Common myeloid progenitor, CD34-positive (primary cell): ENCODE data around the gene ALPP.
"Not testable (repeated sequence)": the region's sequence is repeated elsewhere in the genome, so short reads cannot be mapped to it uniquely, and the experiment has no call there.

ENCODE experiments used
- CTCF ChIA-PET: fragments of 350-600 bp; sonication (Branson Sonifier 250); formaldehyde crosslinking; loops from one replicate; lab custom pipeline; 2021; ENCODE audit warnings: antibody characterized with exemption; lab: Charles Lee
- POLR2A ChIA-PET: fragments of 350-600 bp; sonication (Branson Sonifier 250); formaldehyde crosslinking; loops from one replicate; lab custom pipeline; 2021; ENCODE audit warnings: antibody characterized with exemption; lab: Charles Lee
- DNase-seq, 3 donors: peaks; one replicate each; pipeline versions ENCODE4 v3.0.0 to v3.0.0-alpha.2; 2013
- H3K27ac ChIP-seq, 2 experiments: 1 replicate in 1 of 2; 2 replicates in 1 of 2; pipeline ENCODE4 v1.7.0; 2013; ENCODE audit warnings: inconsistent platforms in 2 of 2, low read length in 2 of 2, mild to moderate bottlenecking in 2 of 2, low read depth in 1 of 2, moderate library complexity in 1 of 2; ENCODE audit not compliant: severe bottlenecking in 2 of 2, insufficient read depth in 1 of 2, poor library complexity in 1 of 2
- H3K27me3 ChIP-seq, 5 experiments: replicated peaks in 2 of 5; 1 replicate in 3 of 5; 2 replicates in 2 of 5; pipeline versions ENCODE4 v1.6.1 to v1.7.0; 2013; ENCODE audit warnings: low read length in 4 of 5, mild to moderate bottlenecking in 2 of 5, moderate library complexity in 2 of 5, inconsistent platforms in 1 of 5; ENCODE audit not compliant: insufficient read depth in 5 of 5, control insufficient read depth in 4 of 5
- H3K36me3 ChIP-seq, 4 experiments: 1 replicate in 2 of 4; 2 replicates in 2 of 4; pipeline versions ENCODE4 v1.6.1 to v1.7.0; 2013; ENCODE audit warnings: low read length in 3 of 4, control low read depth in 1 of 4, mild to moderate bottlenecking in 1 of 4; ENCODE audit not compliant: control insufficient read depth in 4 of 4, insufficient read depth in 4 of 4
- H3K4me1 ChIP-seq, 4 experiments: 1 replicate in 3 of 4; 2 replicates in 1 of 4; pipeline versions ENCODE4 v1.6.1 to v1.7.1; 2013; ENCODE audit warnings: low read length in 3 of 4, mild to moderate bottlenecking in 3 of 4, control low read depth in 1 of 4, inconsistent platforms in 1 of 4, moderate library complexity in 1 of 4; ENCODE audit not compliant: control insufficient read depth in 4 of 4, insufficient read depth in 4 of 4; ENCODE audit errors: control extremely low read depth in 1 of 4
- H3K4me3 ChIP-seq, 7 experiments: 1 replicate in 4 of 7; 2 replicates in 3 of 7; pipeline versions ENCODE4 v1.5.1 to v1.7.0; 2013; ENCODE audit warnings: mild to moderate bottlenecking in 7 of 7, low read length in 6 of 7, moderate library complexity in 6 of 7, inconsistent platforms in 2 of 7, low read depth in 2 of 7, control low read depth in 1 of 7; ENCODE audit not compliant: insufficient read depth in 4 of 7, control insufficient read depth in 1 of 7; ENCODE audit errors: extremely low read depth in 1 of 7
- H3K9me3 ChIP-seq, 5 experiments: 1 replicate in 4 of 5; 2 replicates in 1 of 5; pipeline versions ENCODE4 v1.6.1 to v1.7.1; 2013; ENCODE audit warnings: low read length in 4 of 5, mild to moderate bottlenecking in 2 of 5, inconsistent platforms in 1 of 5, low read depth in 1 of 5, moderate library complexity in 1 of 5; ENCODE audit not compliant: control insufficient read depth in 4 of 5, insufficient read depth in 2 of 5; ENCODE audit errors: control extremely low read depth in 1 of 5
- WGBS: methylation state at CpG from one replicate; pipeline ENCODE4 v1.1.5; 2013; ENCODE audit not compliant: insufficient coverage; 5-methylcytosine and 5-hydroxymethylcytosine counted together

Gene ALPP

DNA sequence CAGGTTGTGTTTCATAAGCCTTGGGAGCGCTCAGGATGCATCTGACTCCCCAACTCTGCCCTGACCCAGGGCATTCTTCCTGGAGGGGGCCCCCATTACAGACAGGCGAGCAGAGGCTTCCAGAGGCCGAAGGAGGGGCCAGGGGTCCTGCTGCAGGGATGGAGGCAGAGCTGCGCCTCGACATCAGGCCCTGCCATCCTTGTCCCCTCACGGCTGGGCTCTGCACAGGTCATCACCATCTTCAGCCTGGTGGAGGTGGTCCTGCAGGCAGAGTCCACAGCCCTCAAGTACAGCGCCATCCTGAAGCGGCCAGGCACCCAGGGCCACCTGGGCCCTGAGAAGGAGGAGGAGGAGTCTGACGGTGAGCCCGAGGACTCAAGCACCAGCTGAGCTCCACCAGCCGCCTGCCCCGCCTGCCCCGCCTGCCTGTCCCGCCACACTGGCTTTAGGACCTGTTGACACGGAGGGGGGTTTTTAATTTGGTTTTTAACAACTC, 42.3 kb upstream of the ALPP start:
- Histone ChIP-seq H3K27ac (no peak overlapping the region), H3K9me3 (no peaks in the 10 kb centered on the region), H3K27me3 (no peaks in the 10 kb centered on the region), H3K36me3 (peaks cover 0 to 10% (median 3%) of the 10 kb centered on the region in 4 experiments), H3K4me1 (peaks cover 0 to 4% (median 0%) of the 10 kb centered on the region in 4 experiments), H3K4me3 (no peak overlapping the region)
- ChIA-PET CTCF (interaction anchor here (0.9 to 5.4 kb wide), 5 partner anchors 10 to 206 kb away, joined by 3 to 47 read pairs (median 10); no protein-coding TSS in a partner anchor), POLR2A (no interaction called here)
- no peak for DNase-seq
- WGBS = 97% methylated on average over 14 of the region's 15 CpGs

DNA sequence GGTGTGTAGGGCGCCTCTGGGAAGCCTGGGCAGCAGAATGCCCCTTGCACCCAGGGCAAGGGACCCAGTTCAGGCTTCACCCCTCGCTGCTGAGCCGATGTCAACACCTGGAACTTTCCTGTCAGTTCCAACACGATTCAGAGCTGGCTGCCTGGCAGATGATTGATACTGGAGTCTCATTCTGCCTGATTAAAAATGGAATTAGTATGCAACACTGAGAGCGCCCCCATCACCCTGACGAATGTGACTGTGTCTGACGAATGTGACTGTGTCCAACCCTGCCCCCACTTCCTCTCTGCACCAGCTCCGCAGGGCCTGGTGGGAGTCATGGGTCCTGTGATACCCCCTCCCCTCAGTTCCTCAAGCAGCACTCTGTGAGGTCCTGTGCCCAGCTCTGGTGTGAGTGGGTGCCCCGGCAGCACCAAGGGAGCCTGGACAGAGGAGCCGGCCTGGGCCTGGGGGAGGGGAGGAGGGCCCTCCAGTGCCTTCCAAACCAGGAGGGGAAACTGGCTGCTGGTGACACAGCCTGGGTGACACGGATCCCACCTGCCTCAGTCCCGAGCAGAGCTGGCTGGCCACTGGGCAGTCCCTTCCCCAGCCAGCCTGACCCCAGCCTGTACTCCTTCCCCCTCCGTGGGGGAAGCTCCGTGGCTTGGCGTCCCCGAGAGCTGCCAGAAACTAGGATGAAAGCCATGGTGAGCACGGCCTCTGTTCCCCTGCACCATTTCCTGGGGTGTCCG, 41.4 kb upstream of the ALPP start:
- POLR2A ChIA-PET = no interaction called here

DNA sequence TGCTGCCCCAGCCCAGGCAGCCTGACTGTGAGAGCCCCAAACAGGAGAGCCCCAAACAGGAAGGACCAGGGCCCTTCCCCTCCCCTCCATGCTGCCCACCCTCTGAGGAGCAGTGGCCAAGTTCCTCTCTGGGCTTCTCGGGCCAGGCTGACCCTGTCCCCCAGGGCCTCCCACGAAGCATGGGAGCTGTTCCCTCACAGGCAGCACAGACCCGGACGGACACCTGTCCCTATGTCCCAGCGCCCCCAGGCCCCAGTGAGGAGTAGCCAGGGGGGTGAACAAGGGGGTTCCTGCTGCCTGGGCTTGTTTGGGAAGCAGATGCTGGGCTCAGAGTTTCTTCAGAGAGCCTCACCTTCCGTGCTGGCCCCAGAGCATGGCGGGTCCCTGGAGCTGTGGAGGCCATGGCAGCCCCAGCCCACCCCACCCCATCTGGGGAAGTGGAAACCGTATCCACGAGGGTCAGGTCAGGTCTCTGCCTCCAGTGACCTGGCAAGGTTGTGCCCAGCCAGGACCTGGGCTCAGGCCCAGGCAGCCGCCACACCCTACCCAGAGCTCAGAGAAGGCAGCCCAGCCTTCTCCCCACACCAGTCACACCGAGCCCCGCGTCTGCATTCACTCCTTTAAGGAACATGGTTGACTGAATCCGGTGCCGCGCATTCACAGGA, 40.3 kb upstream of the ALPP start:
- peaks cover 0 to 10% (median 3%) of the 10 kb centered on the region in 4 experiments for H3K36me3 ChIP-seq
- DNase-seq, H3K9me3 ChIP-seq, H3K4me1 ChIP-seq, H3K4me3 ChIP-seq, H3K27me3 ChIP-seq, H3K27ac ChIP-seq, POLR2A ChIA-PET: not testable (repeated sequence)
- CTCF ChIA-PET = interaction anchor here (5.4 kb wide), 1 partner anchor 28 kb away, joined by 47 read pairs; no protein-coding TSS in a partner anchor
- WGBS = 94% methylated on average over 4 of the region's 16 CpGs

More for the DNA sequence above, 41.4 kb upstream of the ALPP start:
- Histone ChIP-seq H3K27ac (no peak overlapping the region), H3K36me3 (peaks cover 0 to 10% (median 3%) of the 10 kb centered on the region in 4 experiments), H3K4me3 (no peak overlapping the region), H3K4me1 (peaks cover 0 to 4% (median 0%) of the 10 kb centered on the region in 4 experiments), H3K9me3 (no peaks in the 10 kb centered on the region), H3K27me3 (no peaks in the 10 kb centered on the region)
- peak in 1 of 3 donors; percentile 27 for DNase-seq
- WGBS = 78% methylated on average over 9 of the region's 18 CpGs
- CTCF ChIA-PET = interaction anchor here (0.9 to 5.4 kb wide), 6 partner anchors 10 to 205 kb away, joined by 3 to 47 read pairs (median 10); no protein-coding TSS in a partner anchor

DNA sequence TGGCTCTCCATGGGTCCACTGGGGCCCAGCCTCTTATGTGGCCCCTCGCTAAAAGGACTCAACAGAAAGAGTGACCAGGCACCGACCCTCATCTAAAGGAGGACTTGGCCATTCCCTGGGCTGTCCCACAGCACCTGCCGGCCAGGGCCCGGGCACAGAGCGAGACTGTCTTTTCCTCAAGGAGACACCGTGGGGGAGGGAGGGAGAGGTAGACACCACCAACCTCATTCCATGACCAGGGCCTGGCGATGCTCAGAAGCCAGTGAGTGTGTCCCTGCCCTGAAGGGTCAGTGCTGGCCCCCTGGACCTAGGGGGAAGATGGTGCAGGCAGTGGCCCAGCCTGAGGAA, 39.8 kb upstream of the ALPP start:
- Histone ChIP-seq H3K4me3 (no peak overlapping the region), H3K27me3 (peaks cover 0 to 10% (median 4%) of the 10 kb centered on the region in 5 experiments), H3K27ac (no peak overlapping the region), H3K4me1 (peaks cover 0 to 4% (median 2%) of the 10 kb centered on the region in 4 experiments), H3K9me3 (no peaks in the 10 kb centered on the region), H3K36me3 (peaks cover 0 to 10% (median 3%) of the 10 kb centered on the region in 4 experiments)
- CTCF ChIA-PET = interaction anchor here (2.3 to 3.4 kb wide), 2 partner anchors 26 to 97 kb away, joined by 6 to 14 read pairs; no protein-coding TSS in a partner anchor
- POLR2A ChIA-PET = no interaction called here
- WGBS = 97% methylated on average over 5 of the region's 7 CpGs
- DNase-seq = no peak

DNA sequence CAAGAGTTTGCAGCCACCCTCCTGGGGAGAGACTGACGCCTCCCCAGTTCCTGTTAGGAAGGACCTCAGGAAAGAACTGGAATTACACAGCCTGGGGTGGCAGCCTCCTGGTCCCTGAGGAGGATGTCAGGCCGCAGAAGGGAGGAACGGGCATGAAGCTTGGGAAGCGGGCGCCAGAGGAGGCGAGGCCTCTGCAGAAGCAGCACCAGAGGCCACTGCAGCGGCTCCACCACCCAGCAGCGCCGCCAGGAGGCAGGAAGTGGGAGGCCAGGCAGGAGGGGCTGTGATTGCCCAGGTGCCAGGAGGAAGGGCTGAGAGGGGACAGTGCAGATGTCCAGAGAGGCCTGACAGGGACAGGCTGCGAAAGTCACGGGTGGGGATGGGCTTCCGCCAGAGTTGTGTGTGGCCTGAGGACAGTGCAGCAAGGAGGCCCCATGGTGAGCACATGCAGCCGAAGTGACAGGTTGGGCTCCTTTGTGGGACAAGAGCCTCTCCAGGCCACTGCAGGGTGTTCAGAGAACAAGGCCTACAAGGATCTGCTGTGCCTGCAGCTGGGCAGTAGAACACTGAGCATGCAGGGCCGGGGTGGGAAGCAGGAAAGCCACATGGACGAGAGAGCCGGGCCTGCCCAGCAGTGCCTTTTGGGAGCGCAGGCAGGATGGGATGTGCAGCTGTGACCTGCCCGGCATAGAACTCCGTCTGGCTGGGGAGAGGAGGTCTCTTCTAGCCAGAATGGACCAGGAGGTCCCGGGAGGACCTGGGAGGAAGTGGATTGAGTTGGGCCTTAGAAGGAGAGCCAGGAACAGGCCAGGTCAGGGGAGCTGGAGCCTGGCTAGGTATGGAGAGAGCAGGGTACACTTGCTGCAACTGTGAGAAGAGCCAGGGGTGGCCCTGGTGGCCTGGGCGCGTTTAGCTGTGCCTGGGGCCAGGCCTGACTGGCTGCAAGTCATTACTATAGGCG, 39.1 kb upstream of the ALPP start:
- ChIA-PET POLR2A (no interaction called here), CTCF (interaction anchor here (1.0 to 3.7 kb wide), 11 partner anchors 10 to 438 kb away, joined by 3 to 14 read pairs (median 5); no protein-coding TSS in a partner anchor)
- H3K4me1 ChIP-seq = peaks cover 0 to 5% (median 4%) of the 10 kb centered on the region in 4 experiments
- H3K27me3 ChIP-seq = peaks cover 0 to 10% (median 4%) of the 10 kb centered on the region in 5 experiments
- 87% methylated on average over 21 of the region's 23 CpGs for WGBS
- H3K4me3 ChIP-seq = no peak overlapping the region
- H3K9me3 ChIP-seq = no peaks in the 10 kb centered on the region
- no peak for DNase-seq
- peaks cover 0 to 10% (median 0%) of the 10 kb centered on the region in 4 experiments for H3K36me3 ChIP-seq
- no peak overlapping the region for H3K27ac ChIP-seq

- ChIA-PET POLR2A (no interaction called here), CTCF (interaction anchor here (1.0 to 3.7 kb wide), 14 partner anchors 9 to 439 kb away, joined by 3 to 14 read pairs (median 4); no protein-coding TSS in a partner anchor)
- DNase-seq = no peak
- peaks cover 0 to 10% (median 4%) of the 10 kb centered on the region in 5 experiments for H3K27me3 ChIP-seq
- H3K36me3 ChIP-seq = peaks cover 0 to 10% (median 0%) of the 10 kb centered on the region in 4 experiments
- 98% methylated on average over 11 of the region's 14 CpGs for WGBS
- no peaks in the 10 kb centered on the region for H3K9me3 ChIP-seq
- no peak overlapping the region for H3K27ac ChIP-seq
- H3K4me3 ChIP-seq = no peak overlapping the region
- peaks cover 0 to 5% (median 4%) of the 10 kb centered on the region in 4 experiments for H3K4me1 ChIP-seq
Measured at GRCh38 chr2:232340171-232340935, 38.2 kb upstream of the ALPP start.
